Ishikawa (cell line): ENCODE data around the gene PCP4L1.

Experiments used
- CEBPB ChIP-seq: IDR thresholded peaks from 2 replicates; pipeline ENCODE4 v1.6.1; 2012
- CREB1 ChIP-seq: IDR thresholded peaks from 2 replicates; pipeline ENCODE4 v1.6.1; 2012; ENCODE audit warnings: low read depth
- EGR1 ChIP-seq: IDR thresholded peaks from 2 replicates; pipeline ENCODE4 v1.6.1; 2012
- EP300 ChIP-seq: IDR thresholded peaks from 2 replicates; pipeline ENCODE4 v1.6.1; 2012; ENCODE audit warnings: borderline replicate concordance
- FOXM1 ChIP-seq: IDR thresholded peaks from 2 replicates; pipeline ENCODE4 v1.6.1; 2012; ENCODE audit warnings: low read depth, borderline replicate concordance
- NFIC ChIP-seq: IDR thresholded peaks from 2 replicates; pipeline ENCODE4 v1.6.1; 2012
- RAD21 ChIP-seq: IDR thresholded peaks from 2 replicates; pipeline ENCODE4 v1.6.1; 2012; ENCODE audit warnings: low read depth
- REST ChIP-seq: IDR thresholded peaks from 2 replicates; pipeline ENCODE4 v1.6.1; 2012; ENCODE audit warnings: low read depth, mild to moderate bottlenecking
- TAF1 ChIP-seq: IDR thresholded peaks from 2 replicates; pipeline ENCODE4 v1.6.1; 2012; ENCODE audit warnings: low read depth, mild to moderate bottlenecking
- TCF12 ChIP-seq: IDR thresholded peaks from 2 replicates; pipeline ENCODE4 v1.6.1; 2012; ENCODE audit warnings: low read depth
- TEAD4 ChIP-seq: IDR thresholded peaks from 2 replicates; pipeline ENCODE4 v1.6.1; 2012
- USF1 ChIP-seq: IDR thresholded peaks from 2 replicates; pipeline ENCODE4 v1.6.1; 2012
- YY1 ChIP-seq: IDR thresholded peaks from 2 replicates; pipeline ENCODE4 v1.6.1; 2012; ENCODE audit warnings: low read depth
- ZBTB7A ChIP-seq: IDR thresholded peaks from 2 replicates; pipeline ENCODE4 v1.6.1; 2012; ENCODE audit warnings: low read depth
- TF ChIP-seq, protein P1 (sequence below): IDR thresholded peaks from 2 replicates; pipeline ENCODE4 v1.6.1; 2012

PCP4L1 gene

DNA sequence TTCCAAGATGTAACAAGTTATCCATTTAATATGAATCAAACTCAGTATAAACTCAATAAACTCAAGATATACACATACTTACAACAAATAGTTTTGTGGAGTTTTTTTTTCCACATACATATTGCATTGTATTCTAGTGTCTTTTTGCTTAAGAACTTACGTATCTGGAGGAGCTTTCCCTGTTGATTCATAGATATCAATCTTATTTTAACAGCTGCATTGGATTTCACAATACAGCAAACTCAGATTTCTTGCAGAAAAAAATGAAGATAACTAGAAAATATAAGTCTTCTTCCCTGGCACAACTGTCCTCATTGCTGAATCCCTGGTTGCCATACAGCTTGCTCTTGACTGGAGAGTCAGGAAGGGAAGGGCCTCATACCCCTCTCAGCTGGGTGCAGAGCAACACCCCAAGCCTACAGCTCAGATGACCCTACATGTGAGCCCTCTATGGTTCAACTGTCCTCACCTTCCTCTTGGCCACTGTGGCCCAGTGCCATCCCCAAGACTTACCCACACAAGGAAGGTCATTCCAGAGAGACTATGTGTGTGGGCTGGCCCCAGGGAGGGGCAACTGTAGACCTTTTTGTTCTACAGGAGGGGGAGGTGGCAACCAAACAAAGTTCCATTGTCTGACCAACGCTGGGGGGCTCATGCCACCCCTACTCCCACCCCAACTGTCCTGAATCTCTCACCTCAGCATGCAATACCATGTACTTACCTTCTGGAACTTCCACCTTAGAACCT is 49.5 kb downstream of the PCP4L1 start:
- TF ChIP-seq ZBTB7A (no peak), RAD21 (no peak), TCF12 (no peak), USF1 (no peak), YY1 (no peak), TEAD4 (no peak)

DNA sequence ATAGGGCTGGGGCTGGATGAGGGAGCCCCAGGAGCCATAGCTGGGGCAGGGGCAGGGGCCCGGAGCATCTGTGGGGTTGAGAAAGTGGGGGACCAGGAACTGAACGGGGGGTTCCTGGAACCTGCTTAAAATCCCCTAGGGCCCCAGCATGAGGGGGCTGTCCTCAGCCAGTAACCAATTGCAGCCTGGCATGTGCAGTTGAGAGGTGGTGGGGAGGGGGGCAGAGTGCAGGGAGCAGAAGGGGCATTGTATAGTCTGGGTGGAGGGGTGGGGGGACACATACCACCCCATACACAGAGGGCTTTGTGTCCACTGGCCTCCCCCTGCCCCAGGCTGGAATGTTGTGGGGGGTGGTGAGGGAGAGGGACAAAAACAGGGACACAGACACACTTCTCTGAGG is 51.3 kb downstream of the PCP4L1 start, which contains the start of gene MPZ:
MPZ (minus strand) TSS at position 101 of the 400 bp plus-strand sequence; CDS start at position 38, 63 bp downstream.
- no peak for TF ChIP-seq TCF12
- TF ChIP-seq, protein P1, sequence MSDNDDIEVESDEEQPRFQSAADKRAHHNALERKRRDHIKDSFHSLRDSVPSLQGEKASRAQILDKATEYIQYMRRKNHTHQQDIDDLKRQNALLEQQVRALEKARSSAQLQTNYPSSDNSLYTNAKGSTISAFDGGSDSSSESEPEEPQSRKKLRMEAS, result no peak
- no peak for TF ChIP-seq CREB1
- TF ChIP-seq TEAD4, result no peak
- no peak for TF ChIP-seq FOXM1
- no peak for TF ChIP-seq CEBPB
- TF ChIP-seq ZBTB7A, result no peak
- TF ChIP-seq EP300, result no peak
- TF ChIP-seq NFIC, result no peak
- TF ChIP-seq YY1, result no peak
- no peak for TF ChIP-seq REST
- no peak for TF ChIP-seq EGR1
- TF ChIP-seq USF1, result no peak
- TF ChIP-seq RAD21, result no peak
- no peak for TF ChIP-seq TAF1

DNA sequence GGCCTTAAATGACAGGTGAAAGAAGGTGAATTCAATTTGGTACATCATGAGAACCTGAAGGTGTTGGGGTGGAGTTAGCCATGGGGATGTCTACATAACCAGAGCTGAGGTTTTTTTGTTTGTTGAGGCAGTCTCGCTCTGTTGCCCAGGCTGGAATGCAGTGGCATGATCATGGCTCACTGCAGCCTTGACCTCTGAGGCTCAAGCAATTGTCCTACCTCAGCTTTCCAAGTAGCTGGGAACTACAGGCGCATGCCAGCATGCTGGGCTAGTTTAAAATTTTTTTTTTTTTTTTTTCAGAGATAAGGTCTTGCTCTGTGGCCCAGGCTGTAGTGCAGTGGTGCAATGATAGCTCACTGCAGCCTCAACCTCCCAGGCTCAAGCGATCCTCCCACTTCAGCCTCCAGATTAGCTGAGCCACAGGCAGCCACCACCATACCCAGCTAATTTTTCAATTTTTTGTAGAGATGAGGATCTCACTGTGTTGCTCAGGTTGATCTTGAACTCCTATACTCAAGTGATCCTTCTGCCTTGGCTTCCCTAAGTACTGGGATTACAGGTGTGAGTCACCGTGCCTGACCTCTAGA is 53.1 kb downstream of the PCP4L1 start:
- TF ChIP-seq USF1 (no peak), CEBPB (no peak), EP300 (no peak), EGR1 (no peak), TEAD4 (peak; percentile 34; the same call in 1 of the 2 replicates), TCF12 (no peak), CREB1 (no peak), RAD21 (no peak)
- TF ChIP-seq, protein P1, result no peak

DNA sequence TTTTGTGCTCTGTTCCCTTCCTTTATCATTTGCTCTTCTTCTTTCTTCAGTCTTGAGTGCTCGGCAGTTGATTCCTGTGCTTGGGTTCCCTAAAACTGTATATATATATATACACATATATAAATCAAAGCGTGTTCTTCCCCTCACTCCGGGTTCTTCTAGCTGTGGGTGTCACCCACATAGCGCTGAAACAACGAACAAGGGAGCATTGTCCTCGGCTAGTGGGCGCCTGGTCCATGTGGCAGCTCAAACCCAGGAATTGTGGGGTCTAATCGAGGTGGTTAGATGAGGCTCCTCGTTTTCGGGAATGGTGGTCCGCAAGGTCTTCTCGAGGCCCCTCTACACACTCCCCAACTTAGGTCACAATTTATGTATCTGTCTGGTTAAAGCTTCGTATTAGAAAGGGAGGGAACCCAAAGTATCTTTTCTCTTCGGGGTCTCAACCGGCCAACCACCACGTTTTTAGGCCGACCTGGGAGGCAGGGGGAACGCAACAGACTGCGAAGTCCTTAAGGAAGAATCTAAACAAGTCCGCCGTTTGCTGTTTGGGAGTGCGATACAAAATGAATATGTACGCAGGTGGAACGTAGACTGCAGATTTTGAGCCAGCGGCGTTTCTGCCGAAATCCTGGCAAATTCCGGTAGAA is 55.1 kb downstream of the PCP4L1 start:
- no peak for TF ChIP-seq CEBPB
- no peak for TF ChIP-seq FOXM1
- TF ChIP-seq, protein P1, result no peak
- no peak for TF ChIP-seq REST
- TF ChIP-seq TAF1, result no peak
- TF ChIP-seq RAD21, result no peak

- TF ChIP-seq, protein P1, result peak; percentile 66; the same call in 1 of the 2 replicates
- TF ChIP-seq TCF12 (peak; percentile 36; the same call in 1 of the 2 replicates), FOXM1 (no peak), RAD21 (no peak), CEBPB (no peak), REST (no peak), EP300 (peak; percentile 43; the same call in 1 of the 2 replicates), EGR1 (0 out of 2 replicates have a peak, but pooled peaks have one; percentile 29), YY1 (peak; percentile 95), NFIC (peak; percentile 13; the same call in 1 of the 2 replicates), CREB1 (peak; percentile 83), TAF1 (peak; percentile 93), USF1 (peak; percentile 93), ZBTB7A (peak; percentile 79; the same call in 1 of the 2 replicates), TEAD4 (no peak)
Observed at GRCh38 chr1:161314201-161314981, 55.8 kb downstream of the PCP4L1 start, which contains the start of gene SDHC. Gene SDHC (plus strand): TSS chr1:161314381. CDS start chr1:161314406, 25 bp downstream.
